DMS 273 treated with DMSO at 0.1 percent for 48 hours (cell line): ENCODE results near the gene PRSS22.

Experiments used
- DNase-seq: peaks from one replicate; lab custom pipeline; 2025; lab: John Stamatoyannopoulos, UW

Gene PRSS22

DNA sequence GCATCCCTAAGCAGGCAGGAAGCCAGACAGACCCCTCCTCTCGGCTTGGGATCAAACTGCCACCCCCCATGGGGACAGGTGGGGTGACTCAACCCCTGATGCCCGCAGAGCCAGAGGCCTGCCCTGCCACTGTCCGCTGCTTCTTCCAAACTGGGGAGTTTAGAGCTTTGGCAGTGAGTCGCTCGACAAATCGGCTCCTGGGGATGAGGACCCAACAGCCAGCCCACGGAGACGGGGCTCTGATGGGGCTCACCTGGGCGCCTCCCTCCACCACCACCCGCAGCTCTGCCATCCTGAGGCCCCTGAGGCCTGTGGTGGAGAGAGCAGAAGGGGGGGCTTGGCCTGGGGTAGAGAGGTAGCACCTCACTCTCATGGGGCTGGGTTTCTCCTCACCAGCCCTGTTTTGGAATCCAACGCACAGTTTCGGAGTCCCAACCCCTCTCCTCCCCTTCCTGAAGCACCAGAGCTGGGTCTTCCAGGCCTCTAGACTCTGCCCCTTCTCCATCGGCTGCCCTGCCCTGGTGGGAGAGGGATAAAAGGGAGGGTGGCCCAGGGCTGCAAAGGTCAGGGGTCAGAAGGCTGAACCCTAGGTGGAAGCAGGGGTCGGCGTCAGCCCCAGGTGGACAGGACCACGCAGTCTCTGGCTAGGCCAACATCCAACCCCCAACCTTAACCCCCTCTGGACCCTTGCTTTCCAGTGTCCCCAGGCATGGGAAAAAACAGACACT, 5.8 kb downstream of the PRSS22 start:
- no peak for DNase-seq

- DNase-seq, result no peak
Measured at GRCh38 chr16:2848933-2849725, 8.8 kb downstream of the PRSS22 start.

GRCh38 chr16:2846511-2847310, 11.3 kb downstream of the PRSS22 start:
- DNase-seq, result no peak

- no peak for DNase-seq
Measured at GRCh38 chr16:2845116-2845515, 12.9 kb downstream of the PRSS22 start.

- DNase-seq, result no peak
Measured at GRCh38 chr16:2843526-2843925, 14.4 kb downstream of the PRSS22 start.

DNA sequence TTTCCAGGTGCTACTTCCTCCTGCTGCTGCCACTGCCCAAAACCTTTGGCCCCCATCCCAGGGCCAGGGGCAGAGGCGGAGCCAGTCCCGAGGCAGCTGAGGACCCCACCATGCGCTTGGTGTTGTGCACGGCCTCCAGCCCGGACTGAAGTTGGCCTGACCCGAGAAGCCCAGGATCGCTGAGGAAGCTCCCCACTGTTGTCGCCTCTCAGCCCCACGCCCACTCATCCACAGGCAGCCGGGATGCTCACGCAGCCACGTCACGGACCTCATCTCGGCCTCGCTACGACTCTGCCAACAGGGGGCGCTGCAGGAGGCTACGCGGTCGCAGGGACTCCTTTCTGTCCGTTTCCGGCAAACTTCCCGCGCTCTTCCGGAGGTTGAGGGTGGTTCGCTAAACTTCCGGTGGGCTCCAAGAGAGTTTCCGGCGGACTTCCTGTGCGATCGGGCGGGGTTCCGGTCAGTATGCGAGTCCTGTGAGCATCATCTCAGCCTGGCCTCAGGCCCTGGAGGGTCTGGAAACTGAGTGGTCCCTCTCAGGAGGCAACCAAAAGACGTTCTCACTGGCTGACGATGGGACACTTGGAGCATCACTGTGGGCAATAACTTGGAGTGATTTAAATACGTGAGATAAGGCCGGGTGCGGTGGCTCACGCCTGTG, 15.5 kb downstream of the PRSS22 start:
- no peak for DNase-seq

DNA sequence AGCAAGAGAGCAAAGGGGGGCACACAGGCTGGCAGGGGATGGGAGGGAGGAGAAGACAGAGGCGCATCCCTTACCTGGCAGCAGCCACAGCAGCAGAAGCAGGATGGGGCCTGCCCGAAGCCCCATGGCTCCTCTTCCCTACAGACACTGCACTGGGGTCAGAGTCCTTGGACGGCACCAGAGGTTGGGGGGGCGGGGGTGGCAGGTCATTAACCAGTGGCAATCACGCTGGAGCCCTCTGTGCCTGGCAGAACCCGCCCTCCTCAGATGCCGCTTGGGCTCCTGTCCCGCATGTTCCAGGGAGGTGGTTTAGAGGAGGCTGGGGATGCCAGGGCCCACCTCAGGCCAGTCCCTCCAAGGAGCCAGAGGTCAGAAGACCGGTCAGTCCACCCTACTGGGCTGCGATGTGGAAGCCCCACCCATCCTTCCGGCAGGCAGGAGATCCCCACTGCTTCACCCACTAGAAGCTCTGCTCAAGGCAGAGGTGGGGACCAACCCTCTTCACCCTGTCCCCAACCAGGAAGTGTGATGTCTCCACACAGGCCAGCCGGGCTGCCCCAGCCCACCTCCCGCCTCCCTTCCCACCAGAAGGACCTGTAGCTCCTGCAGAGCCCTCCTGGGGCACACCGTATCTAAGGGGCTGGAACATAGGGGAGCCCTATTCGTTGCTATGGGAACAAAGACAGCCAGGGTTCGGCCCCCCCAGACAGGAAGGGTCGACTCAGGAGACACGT, 16.2 kb downstream of the PRSS22 start:
- DNase-seq, result no peak

DNA sequence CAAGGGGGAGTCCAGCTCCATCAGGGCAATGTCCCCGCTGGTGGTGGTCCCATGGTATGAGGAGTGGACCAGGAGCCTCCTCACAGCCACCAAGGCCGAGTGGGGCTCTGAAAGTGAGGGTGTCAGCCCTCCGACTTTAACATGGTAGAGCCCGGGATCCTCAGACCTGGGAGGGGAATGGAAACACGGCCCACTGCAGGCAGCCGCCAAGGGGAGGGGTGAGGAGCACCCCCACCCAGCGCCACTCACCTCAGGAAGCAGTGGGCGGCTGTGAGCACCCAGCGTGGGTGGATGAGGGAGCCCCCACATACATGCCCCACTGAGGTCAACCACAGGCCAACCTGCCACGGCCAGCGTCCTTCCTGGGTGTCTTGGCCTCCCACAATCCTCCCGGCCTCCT, 17.1 kb downstream of the PRSS22 start:
- DNase-seq, result no peak

- DNase-seq, result no peak
Measured at GRCh38 chr16:2839650-2840450, 18.1 kb downstream of the PRSS22 start.

DNA sequence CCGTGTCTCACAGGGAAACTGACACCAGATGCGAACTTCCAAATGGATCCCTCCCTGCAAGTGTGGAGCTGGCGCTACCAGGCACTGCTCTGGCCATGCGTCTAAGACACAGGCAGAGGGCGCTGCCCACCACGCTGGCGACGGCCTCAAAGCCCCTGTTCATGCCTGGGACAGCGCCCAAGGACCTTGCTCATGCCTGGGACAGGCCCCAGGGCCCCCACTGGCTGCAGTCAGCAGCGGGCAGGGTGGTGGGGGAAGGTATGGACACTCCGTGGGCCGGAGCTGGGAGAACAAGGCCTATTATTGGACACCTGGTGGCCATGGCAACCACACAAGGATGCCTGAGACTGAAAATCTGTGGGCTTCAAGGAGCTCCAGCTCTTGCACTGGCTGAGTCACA, 19.0 kb downstream of the PRSS22 start:
- DNase-seq, result no peak

- no peak for DNase-seq
Measured at GRCh38 chr16:2836646-2837508, 21.1 kb downstream of the PRSS22 start.

DNA sequence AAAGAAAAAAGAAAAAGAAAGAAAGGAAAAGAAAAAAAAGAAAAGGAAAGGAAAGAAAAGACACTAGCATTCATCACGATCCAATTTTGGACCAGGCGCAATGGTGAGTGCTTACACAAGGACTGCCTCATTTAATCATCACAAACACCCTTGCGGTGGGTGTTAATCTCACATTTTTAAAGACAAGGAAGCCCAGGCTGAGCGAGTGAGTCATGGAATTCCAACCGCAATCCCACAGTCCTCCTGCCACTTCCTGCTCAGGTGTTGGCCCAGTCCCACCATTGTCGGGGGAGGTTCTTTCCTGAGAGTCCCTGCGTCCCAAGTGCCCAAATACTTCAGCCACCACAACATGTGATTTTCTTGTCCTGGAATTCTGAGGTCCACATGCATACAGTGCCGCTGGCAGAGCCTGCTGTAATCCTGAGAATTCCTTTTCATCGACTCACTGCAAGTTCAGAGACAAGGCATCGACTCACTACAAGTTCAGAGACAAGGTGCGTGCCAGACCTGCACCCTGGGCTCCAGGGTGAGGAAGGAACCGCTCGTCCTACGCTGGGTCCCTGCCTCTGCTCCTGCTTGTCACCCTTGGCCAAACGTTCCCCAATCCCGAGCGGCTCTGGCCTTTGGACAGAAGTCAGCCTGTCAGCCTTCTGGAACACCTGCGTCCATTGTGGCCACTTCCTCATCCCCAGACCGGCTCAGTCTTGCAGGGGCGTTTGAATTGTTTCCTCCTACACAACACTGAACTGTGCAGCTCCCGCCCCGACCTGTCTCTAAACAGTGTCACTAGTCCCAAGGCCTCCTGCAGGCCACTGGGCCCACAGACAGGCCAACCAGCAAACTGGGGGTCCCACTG, 22.1 kb downstream of the PRSS22 start:
- no peak for DNase-seq

- no peak for DNase-seq
Measured at GRCh38 chr16:2834968-2835367, 23.0 kb downstream of the PRSS22 start.

- no peak for DNase-seq
Measured at GRCh38 chr16:2833776-2834175, 24.2 kb downstream of the PRSS22 start.

- DNase-seq, result no peak
Measured at GRCh38 chr16:2831203-2831602, 26.8 kb downstream of the PRSS22 start.

DNA sequence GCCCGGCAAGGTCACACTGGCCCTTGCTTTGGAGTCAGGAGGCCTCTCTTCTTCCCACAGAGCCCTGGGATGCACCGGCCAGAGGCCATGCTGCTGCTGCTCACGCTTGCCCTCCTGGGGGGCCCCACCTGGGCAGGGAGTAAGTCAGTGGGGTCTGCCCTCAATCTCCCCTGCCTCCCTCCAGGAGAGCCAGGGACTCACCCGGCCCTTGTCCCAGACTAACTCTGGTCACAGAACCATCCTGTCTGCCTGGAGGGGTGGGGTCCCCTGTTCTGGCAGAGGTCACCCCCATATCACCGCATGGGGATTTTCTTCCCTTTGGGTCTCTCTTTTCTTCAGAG, 27.6 kb downstream of the PRSS22 start:
- DNase-seq, result no peak

GRCh38 chr16:2829501-2830354, 28.2 kb downstream of the PRSS22 start, which contains the start of gene ZG16B:
ZG16B (plus strand) TSS chr16:2830303; CDS start chr16:2830442, 139 bp downstream.
- no peak for DNase-seq
